Activated naive CD4-positive, alpha-beta T cell treated with anti-CD3 and anti-CD28 coated beads, Interleukin-2, amount 50 U/mL, for 72 hours (primary cell): ENCODE measurements around the gene SPCS1. TPM values are rescaled to one million over a fixed set of nuclear protein-coding genes. Genes with fewer than 3 reads are reported as not detected.
"Not testable (repeated sequence)": the region's sequence is repeated elsewhere in the genome, so short reads cannot be mapped to it uniquely, and the experiment has no call there.

ENCODE experiments used
- ATAC-seq, 2 donors: fragments of 150-1000 bp; cut with Tn5 transposase; 2 replicates each; pipeline ENCODE4 v1.10.0; 2021; ENCODE audit warnings: mild to moderate bottlenecking in 2 of 2, moderate library complexity in 2 of 2
- DNase-seq, 2 donors: peaks; one replicate each; pipeline ENCODE4 v3.0.0; 2021 to 2022; ENCODE audit warnings: low spot score in 2 of 2
- H3K27ac Mint-ChIP-seq, 2 donors: one replicate each; pipeline ENCODE4 v1.8.0; 2022; ENCODE audit warnings: mild to moderate bottlenecking in 2 of 2, mixed read lengths in 2 of 2
- H3K36me3 Mint-ChIP-seq, 2 donors: one replicate each; pipeline ENCODE4 v1.8.0; 2022; ENCODE audit warnings: mixed read lengths in 2 of 2
- H3K9me3 Mint-ChIP-seq, 2 donors: one replicate each; pipeline ENCODE4 v1.8.0; 2022; ENCODE audit warnings: mixed read lengths in 2 of 2
- total RNA-seq, 2 donors: library from RNA; stranded (reverse); gene quantifications; one replicate each; pipeline ENCODE4 v1.2.3, GENCODE V29; 2022

SPCS1 gene
- total RNA-seq, 2 donors from 2014 or later, result 94.3 to 102 TPM

- H3K36me3 Mint-ChIP-seq, result peaks cover 3 to 11% of the 10 kb centered on the region in 2 donors
- ATAC-seq (no peak), DNase-seq (no peak)
- H3K27ac Mint-ChIP-seq, result peak overlapping the region in 1 of 2 donors; percentile 75
- no peaks in the 10 kb centered on the region for H3K9me3 Mint-ChIP-seq
Observed at GRCh38 chr3:52712291-52713212, 6.6 kb downstream of the SPCS1 start.

- H3K9me3 Mint-ChIP-seq, result peaks cover 0 to 2% of the 10 kb centered on the region in 2 donors
- DNase-seq (no peak), ATAC-seq (no peak)
- no peak overlapping the region for H3K27ac Mint-ChIP-seq
- H3K36me3 Mint-ChIP-seq, result peaks cover 0 to 10% of the 10 kb centered on the region in 2 donors
Observed at GRCh38 chr3:52714335-52715302, 8.7 kb downstream of the SPCS1 start.

- ATAC-seq, result no peak
- Mint-ChIP-seq H3K36me3 (peaks cover 0 to 22% of the 10 kb centered on the region in 2 donors), H3K27ac (no peak overlapping the region), H3K9me3 (peaks cover 0 to 4% of the 10 kb centered on the region in 2 donors)
- DNase-seq, result no peak
Observed at GRCh38 chr3:52715714-52716305, 9.9 kb downstream of the SPCS1 start.

GRCh38 chr3:52719618-52720017 lies 13.7 kb downstream of the SPCS1 start:
- Mint-ChIP-seq H3K36me3 (peaks cover 0 to 23% of the 10 kb centered on the region in 2 donors), H3K9me3 (peaks cover 0 to 9% of the 10 kb centered on the region in 2 donors), H3K27ac (peak overlapping the region; percentile 62 to 71)
- DNase-seq (no peak), ATAC-seq (no peak)

GRCh38 chr3:52721002-52721729 lies 15.3 kb downstream of the SPCS1 start:
- Mint-ChIP-seq H3K27ac (peak overlapping the region; percentile 27 to 71), H3K9me3 (peaks cover 0 to 9% of the 10 kb centered on the region in 2 donors), H3K36me3 (peaks cover 0 to 23% of the 10 kb centered on the region in 2 donors)
- DNase-seq (no peak), ATAC-seq (peak; percentile 63 to 70)

- DNase-seq, result no peak
- Mint-ChIP-seq H3K9me3 (peaks cover 0 to 9% of the 10 kb centered on the region in 2 donors), H3K27ac (peak overlapping the region in 1 of 2 donors; percentile 27), H3K36me3 (peaks cover 0 to 23% of the 10 kb centered on the region in 2 donors)
- peak in 1 of 2 donors; percentile 61 for ATAC-seq
Observed at GRCh38 chr3:52721730-52722008, 15.8 kb downstream of the SPCS1 start.

GRCh38 chr3:52722491-52722890 lies 16.6 kb downstream of the SPCS1 start:
- H3K36me3 Mint-ChIP-seq, result peaks cover 0 to 24% of the 10 kb centered on the region in 2 donors
- DNase-seq (no peak), ATAC-seq (no peak)
- H3K27ac Mint-ChIP-seq, result no peak overlapping the region
- H3K9me3 Mint-ChIP-seq, result peaks cover 0 to 9% of the 10 kb centered on the region in 2 donors

- H3K27ac Mint-ChIP-seq, result no peak overlapping the region
- DNase-seq (no peak), ATAC-seq (no peak)
- peaks cover 0 to 33% of the 10 kb centered on the region in 2 donors for H3K36me3 Mint-ChIP-seq
- H3K9me3 Mint-ChIP-seq, result peaks cover 0 to 9% of the 10 kb centered on the region in 2 donors
Observed at GRCh38 chr3:52723935-52724334, 18.0 kb downstream of the SPCS1 start.

- peaks cover 0 to 32% of the 10 kb centered on the region in 2 donors for H3K36me3 Mint-ChIP-seq
- DNase-seq (no peak), ATAC-seq (no peak)
- H3K27ac Mint-ChIP-seq, result no peak overlapping the region
- peaks cover 0 to 8% of the 10 kb centered on the region in 2 donors for H3K9me3 Mint-ChIP-seq
Observed at GRCh38 chr3:52724511-52724910, 18.6 kb downstream of the SPCS1 start.

GRCh38 chr3:52728753-52729152 lies 22.8 kb downstream of the SPCS1 start:
- peaks cover 8 to 21% of the 10 kb centered on the region in 2 donors for H3K9me3 Mint-ChIP-seq
- H3K36me3 Mint-ChIP-seq, result peaks cover 18 to 60% of the 10 kb centered on the region in 2 donors
- not testable (repeated sequence) for H3K27ac Mint-ChIP-seq, ATAC-seq, DNase-seq

- Mint-ChIP-seq H3K9me3 (peaks cover 8 to 22% of the 10 kb centered on the region in 2 donors), H3K36me3 (peaks cover 19 to 77% of the 10 kb centered on the region in 2 donors), H3K27ac (peak overlapping the region; percentile 2 to 4)
- DNase-seq (no peak), ATAC-seq (no peak)
Observed at GRCh38 chr3:52730681-52731080, 24.8 kb downstream of the SPCS1 start.

- ATAC-seq, result no peak
- peaks cover 19 to 81% of the 10 kb centered on the region in 2 donors for H3K36me3 Mint-ChIP-seq
Observed at GRCh38 chr3:52731590-52731989, 25.7 kb downstream of the SPCS1 start.

GRCh38 chr3:52733256-52733891 lies 27.5 kb downstream of the SPCS1 start:
- H3K27ac Mint-ChIP-seq, result no peak overlapping the region
- peaks cover 8 to 22% of the 10 kb centered on the region in 2 donors for H3K9me3 Mint-ChIP-seq
- H3K36me3 Mint-ChIP-seq, result peaks cover 19 to 72% of the 10 kb centered on the region in 2 donors
- no peak for DNase-seq
- no peak for ATAC-seq

More at GRCh38 chr3:52731590-52731989, 25.7 kb downstream of the SPCS1 start:
- H3K27ac Mint-ChIP-seq, result no peak overlapping the region
- DNase-seq, result no peak
- H3K9me3 Mint-ChIP-seq, result peaks cover 8 to 22% of the 10 kb centered on the region in 2 donors

GRCh38 chr3:52739730-52740129 lies 33.8 kb downstream of the SPCS1 start:
- H3K27ac Mint-ChIP-seq, result no peak overlapping the region
- no peaks in the 10 kb centered on the region for H3K9me3 Mint-ChIP-seq
- no peak for DNase-seq
- peaks cover 0 to 20% of the 10 kb centered on the region in 2 donors for H3K36me3 Mint-ChIP-seq
- no peak for ATAC-seq

- no peak for DNase-seq
- no peaks in the 10 kb centered on the region for H3K9me3 Mint-ChIP-seq
- no peak overlapping the region for H3K27ac Mint-ChIP-seq
- peaks cover 0 to 7% of the 10 kb centered on the region in 2 donors for H3K36me3 Mint-ChIP-seq
- peak in 1 of 2 donors; percentile 52 for ATAC-seq
Observed at GRCh38 chr3:52742418-52743041, 36.6 kb downstream of the SPCS1 start.
